HG03064 (cell line): ENCODE results near the gene TRMT1.

Source experiments
- ATAC-seq: cut with Tn5 transposase; IDR thresholded peaks from one replicate; pipeline ENCODE4 v1.9.1; 2021; ENCODE audit warnings: low read depth; ENCODE audit not compliant: unreplicated experiment

Gene TRMT1

GRCh38 chr19:13103581-13104359 lies 12.8 kb downstream of the TRMT1 start:
- no peak for ATAC-seq

GRCh38 chr19:13102666-13103580 lies 13.6 kb downstream of the TRMT1 start, which contains the start of gene LYL1:
Gene LYL1 (minus strand): TSS chr19:13102858. CDS start chr19:13101171, 1,687 bp downstream.
- ATAC-seq: peak; percentile 42

GRCh38 chr19:13102416-13102665 lies 14.2 kb downstream of the TRMT1 start:
- no peak for ATAC-seq

- ATAC-seq: no peak
These were observed 14.7 kb downstream of the TRMT1 start for GRCh38 chr19:13101590-13102415.

GRCh38 chr19:13100841-13101589 lies 15.5 kb downstream of the TRMT1 start:
- no peak for ATAC-seq

GRCh38 chr19:13100031-13100588 lies 16.4 kb downstream of the TRMT1 start:
- no peak for ATAC-seq

- ATAC-seq: no peak
These were observed 17.2 kb downstream of the TRMT1 start for GRCh38 chr19:13099073-13099999.

- ATAC-seq: no peak
These were observed 18.1 kb downstream of the TRMT1 start for GRCh38 chr19:13098277-13099072.

GRCh38 chr19:13097463-13098258 lies 18.9 kb downstream of the TRMT1 start:
- no peak for ATAC-seq

- ATAC-seq: no peak
These were observed 19.5 kb downstream of the TRMT1 start for GRCh38 chr19:13097033-13097462.

GRCh38 chr19:13095934-13096927 lies 20.3 kb downstream of the TRMT1 start:
- ATAC-seq: no peak

- no peak for ATAC-seq
These were observed 21.2 kb downstream of the TRMT1 start for GRCh38 chr19:13095393-13095784.

GRCh38 chr19:13094771-13095392 lies 21.7 kb downstream of the TRMT1 start:
- ATAC-seq: no peak

GRCh38 chr19:13094106-13094504 lies 22.4 kb downstream of the TRMT1 start:
- ATAC-seq: no peak

- ATAC-seq: no peak
These were observed 23.0 kb downstream of the TRMT1 start for GRCh38 chr19:13093407-13094105.
